ENCODE data around the gene PIP5K1B. TPM values are rescaled to one million over a fixed set of nuclear protein-coding genes. Genes with fewer than 3 reads are reported as not detected.

Gene PIP5K1B
- polyA plus RNA-seq, 2 donors: 0.14 to 0.35 TPM

GRCh38 chr9:68838245-68838644 lies 133.2 kb downstream of the PIP5K1B start:
- 36 to 42% methylated on average over 1 of the region's 1 CpG for WGBS, 2 donors
- no peaks in the 10 kb centered on the region for H3K27me3 ChIP-seq (ENCODE audit: control insufficient read depth in 1 of 2, insufficient read depth in 2 of 2, low read length in 2 of 2)

GRCh38 chr9:68841276-68842052 lies 136.4 kb downstream of the PIP5K1B start:
- H3K27ac ChIP-seq (ENCODE audit: low read depth in 2 of 2, low read length in 1 of 2): no peak overlapping the region

More at GRCh38 chr9:68838245-68838644, 133.2 kb downstream of the PIP5K1B start:
- Histone ChIP-seq H3K4me1 (ENCODE audit: control insufficient read depth in 2 of 2, insufficient read depth in 2 of 2, low read length in 1 of 2) (no peaks in the 10 kb centered on the region), H3K27ac (ENCODE audit: low read depth in 2 of 2, low read length in 1 of 2) (no peak overlapping the region), H3K4me3 (ENCODE audit: low read depth in 1 of 2, low read length in 2 of 2) (no peak overlapping the region), H3K9me3 (ENCODE audit: control insufficient read depth in 2 of 2, insufficient read depth in 1 of 2, low read depth in 1 of 2, low read length in 1 of 2) (no peaks in the 10 kb centered on the region), H3K36me3 (ENCODE audit: control insufficient read depth in 2 of 2, insufficient read depth in 2 of 2, low read length in 1 of 2) (no peaks in the 10 kb centered on the region)

GRCh38 chr9:68842568-68842967 lies 137.5 kb downstream of the PIP5K1B start:
- H3K27ac ChIP-seq (ENCODE audit: low read depth in 2 of 2, low read length in 1 of 2): no peak overlapping the region
- no peaks in the 10 kb centered on the region for H3K4me1 ChIP-seq (ENCODE audit: control insufficient read depth in 2 of 2, insufficient read depth in 2 of 2, low read length in 1 of 2)
- H3K27me3 ChIP-seq (ENCODE audit: control insufficient read depth in 1 of 2, insufficient read depth in 2 of 2, low read length in 2 of 2): no peaks in the 10 kb centered on the region
- WGBS, 2 donors: 74 to 81% methylated on average over 2 of the region's 2 CpGs
- H3K4me3 ChIP-seq (ENCODE audit: low read depth in 1 of 2, low read length in 2 of 2): no peak overlapping the region
- H3K9me3 ChIP-seq (ENCODE audit: control insufficient read depth in 2 of 2, insufficient read depth in 1 of 2, low read depth in 1 of 2, low read length in 1 of 2): no peaks in the 10 kb centered on the region
- H3K36me3 ChIP-seq (ENCODE audit: control insufficient read depth in 2 of 2, insufficient read depth in 2 of 2, low read length in 1 of 2): no peaks in the 10 kb centered on the region

More at GRCh38 chr9:68841276-68842052, 136.4 kb downstream of the PIP5K1B start:
- WGBS, 2 donors: 66 to 69% methylated on average over 6 of the region's 6 CpGs
- Histone ChIP-seq H3K4me3 (ENCODE audit: low read depth in 1 of 2, low read length in 2 of 2) (no peak overlapping the region), H3K36me3 (ENCODE audit: control insufficient read depth in 2 of 2, insufficient read depth in 2 of 2, low read length in 1 of 2) (no peaks in the 10 kb centered on the region), H3K27me3 (ENCODE audit: control insufficient read depth in 1 of 2, insufficient read depth in 2 of 2, low read length in 2 of 2) (no peaks in the 10 kb centered on the region), H3K4me1 (ENCODE audit: control insufficient read depth in 2 of 2, insufficient read depth in 2 of 2, low read length in 1 of 2) (no peaks in the 10 kb centered on the region), H3K9me3 (ENCODE audit: control insufficient read depth in 2 of 2, insufficient read depth in 1 of 2, low read depth in 1 of 2, low read length in 1 of 2) (no peaks in the 10 kb centered on the region)

- 57 to 67% methylated on average over 3 of the region's 3 CpGs for WGBS, 2 donors
- Histone ChIP-seq H3K27me3 (ENCODE audit: control insufficient read depth in 1 of 2, insufficient read depth in 2 of 2, low read length in 2 of 2) (no peaks in the 10 kb centered on the region), H3K4me1 (ENCODE audit: control insufficient read depth in 2 of 2, insufficient read depth in 2 of 2, low read length in 1 of 2) (no peaks in the 10 kb centered on the region), H3K27ac (ENCODE audit: low read depth in 2 of 2, low read length in 1 of 2) (no peak overlapping the region), H3K9me3 (ENCODE audit: control insufficient read depth in 2 of 2, insufficient read depth in 1 of 2, low read depth in 1 of 2, low read length in 1 of 2) (no peaks in the 10 kb centered on the region), H3K36me3 (ENCODE audit: control insufficient read depth in 2 of 2, insufficient read depth in 2 of 2, low read length in 1 of 2) (no peaks in the 10 kb centered on the region), H3K4me3 (ENCODE audit: low read depth in 1 of 2, low read length in 2 of 2) (no peak overlapping the region)
Observed at GRCh38 chr9:68843239-68843638, 138.2 kb downstream of the PIP5K1B start.

- Histone ChIP-seq H3K27me3 (ENCODE audit: control insufficient read depth in 1 of 2, insufficient read depth in 2 of 2, low read length in 2 of 2) (no peaks in the 10 kb centered on the region), H3K27ac (ENCODE audit: low read depth in 2 of 2, low read length in 1 of 2) (no peak overlapping the region), H3K4me1 (ENCODE audit: control insufficient read depth in 2 of 2, insufficient read depth in 2 of 2, low read length in 1 of 2) (no peaks in the 10 kb centered on the region), H3K4me3 (ENCODE audit: low read depth in 1 of 2, low read length in 2 of 2) (no peak overlapping the region), H3K36me3 (ENCODE audit: control insufficient read depth in 2 of 2, insufficient read depth in 2 of 2, low read length in 1 of 2) (no peaks in the 10 kb centered on the region), H3K9me3 (ENCODE audit: control insufficient read depth in 2 of 2, insufficient read depth in 1 of 2, low read depth in 1 of 2, low read length in 1 of 2) (no peaks in the 10 kb centered on the region)
- 79 to 83% methylated on average over 3 of the region's 3 CpGs for whole genome bisulfite sequencing, 2 donors
Observed at GRCh38 chr9:68844157-68844556, 139.1 kb downstream of the PIP5K1B start.

- Histone ChIP-seq H3K4me3 (ENCODE audit: low read depth in 1 of 2, low read length in 2 of 2) (no peak overlapping the region), H3K27ac (ENCODE audit: low read depth in 2 of 2, low read length in 1 of 2) (no peak overlapping the region), H3K9me3 (ENCODE audit: control insufficient read depth in 2 of 2, insufficient read depth in 1 of 2, low read depth in 1 of 2, low read length in 1 of 2) (no peaks in the 10 kb centered on the region), H3K4me1 (ENCODE audit: control insufficient read depth in 2 of 2, insufficient read depth in 2 of 2, low read length in 1 of 2) (no peaks in the 10 kb centered on the region), H3K36me3 (ENCODE audit: control insufficient read depth in 2 of 2, insufficient read depth in 2 of 2, low read length in 1 of 2) (no peaks in the 10 kb centered on the region), H3K27me3 (ENCODE audit: control insufficient read depth in 1 of 2, insufficient read depth in 2 of 2, low read length in 2 of 2) (no peaks in the 10 kb centered on the region)
- WGBS, 2 donors: 65 to 71% methylated on average over 13 of the region's 13 CpGs
Observed at GRCh38 chr9:68844631-68845612, 139.9 kb downstream of the PIP5K1B start.

GRCh38 chr9:68847765-68848164 lies 142.7 kb downstream of the PIP5K1B start:
- H3K4me1 ChIP-seq (ENCODE audit: control insufficient read depth in 2 of 2, insufficient read depth in 2 of 2, low read length in 1 of 2): no peaks in the 10 kb centered on the region
- H3K27ac ChIP-seq (ENCODE audit: low read depth in 2 of 2, low read length in 1 of 2): no peak overlapping the region
- no peaks in the 10 kb centered on the region for H3K9me3 ChIP-seq (ENCODE audit: control insufficient read depth in 2 of 2, insufficient read depth in 1 of 2, low read depth in 1 of 2, low read length in 1 of 2)
- H3K36me3 ChIP-seq (ENCODE audit: control insufficient read depth in 2 of 2, insufficient read depth in 2 of 2, low read length in 1 of 2): no peaks in the 10 kb centered on the region
- no peak overlapping the region for H3K4me3 ChIP-seq (ENCODE audit: low read depth in 1 of 2, low read length in 2 of 2)
- no peaks in the 10 kb centered on the region for H3K27me3 ChIP-seq (ENCODE audit: control insufficient read depth in 1 of 2, insufficient read depth in 2 of 2, low read length in 2 of 2)

GRCh38 chr9:68851657-68852056 lies 146.6 kb downstream of the PIP5K1B start:
- Histone ChIP-seq H3K27me3 (ENCODE audit: control insufficient read depth in 1 of 2, insufficient read depth in 2 of 2, low read length in 2 of 2) (no peaks in the 10 kb centered on the region), H3K9me3 (ENCODE audit: control insufficient read depth in 2 of 2, insufficient read depth in 1 of 2, low read depth in 1 of 2, low read length in 1 of 2) (no peaks in the 10 kb centered on the region), H3K36me3 (ENCODE audit: control insufficient read depth in 2 of 2, insufficient read depth in 2 of 2, low read length in 1 of 2) (no peaks in the 10 kb centered on the region), H3K27ac (ENCODE audit: low read depth in 2 of 2, low read length in 1 of 2) (no peak overlapping the region), H3K4me3 (ENCODE audit: low read depth in 1 of 2, low read length in 2 of 2) (no peak overlapping the region), H3K4me1 (ENCODE audit: control insufficient read depth in 2 of 2, insufficient read depth in 2 of 2, low read length in 1 of 2) (no peaks in the 10 kb centered on the region)
- 67 to 79% methylated on average over 4 of the region's 4 CpGs for WGBS, 2 donors

GRCh38 chr9:68852941-68853340 lies 147.9 kb downstream of the PIP5K1B start:
- no peaks in the 10 kb centered on the region for H3K9me3 ChIP-seq (ENCODE audit: control insufficient read depth in 2 of 2, insufficient read depth in 1 of 2, low read depth in 1 of 2, low read length in 1 of 2)
- H3K27ac ChIP-seq (ENCODE audit: low read depth in 2 of 2, low read length in 1 of 2): no peak overlapping the region
- H3K36me3 ChIP-seq (ENCODE audit: control insufficient read depth in 2 of 2, insufficient read depth in 2 of 2, low read length in 1 of 2): no peaks in the 10 kb centered on the region
- no peak overlapping the region for H3K4me3 ChIP-seq (ENCODE audit: low read depth in 1 of 2, low read length in 2 of 2)
- 88 to 89% methylated on average over 1 of the region's 1 CpG for WGBS, 2 donors
- no peaks in the 10 kb centered on the region for H3K4me1 ChIP-seq (ENCODE audit: control insufficient read depth in 2 of 2, insufficient read depth in 2 of 2, low read length in 1 of 2)
- no peaks in the 10 kb centered on the region for H3K27me3 ChIP-seq (ENCODE audit: control insufficient read depth in 1 of 2, insufficient read depth in 2 of 2, low read length in 2 of 2)

Data from esophagus (tissue), 2 donors.